Prostate gland (tissue), 2 donors: ENCODE results near the gene GLIS1.

ENCODE experiments used
- POLR2AphosphoS5 ChIP-seq: sonication (generic); formaldehyde crosslinking; IDR thresholded peaks from one replicate; pipeline ENCODE4 v1.6.1; 2017; ENCODE audit warnings: antibody characterized with exemption
- TF ChIP-seq, protein P1 (sequence below), 4 experiments: fragments of 200-600 bp in 2 of 4; fragments of 450-650 bp in 2 of 4; sonication (generic) in 2 of 4; IDR thresholded peaks; 1 replicate in 3 of 4; 2 replicates in 1 of 4; pipeline ENCODE4 v1.5.1; 2016 to 2019; ENCODE audit warnings: antibody characterized with exemption in 4 of 4, mild to moderate bottlenecking in 2 of 4, moderate library complexity in 2 of 4

- TF ChIP-seq, protein P1, sequence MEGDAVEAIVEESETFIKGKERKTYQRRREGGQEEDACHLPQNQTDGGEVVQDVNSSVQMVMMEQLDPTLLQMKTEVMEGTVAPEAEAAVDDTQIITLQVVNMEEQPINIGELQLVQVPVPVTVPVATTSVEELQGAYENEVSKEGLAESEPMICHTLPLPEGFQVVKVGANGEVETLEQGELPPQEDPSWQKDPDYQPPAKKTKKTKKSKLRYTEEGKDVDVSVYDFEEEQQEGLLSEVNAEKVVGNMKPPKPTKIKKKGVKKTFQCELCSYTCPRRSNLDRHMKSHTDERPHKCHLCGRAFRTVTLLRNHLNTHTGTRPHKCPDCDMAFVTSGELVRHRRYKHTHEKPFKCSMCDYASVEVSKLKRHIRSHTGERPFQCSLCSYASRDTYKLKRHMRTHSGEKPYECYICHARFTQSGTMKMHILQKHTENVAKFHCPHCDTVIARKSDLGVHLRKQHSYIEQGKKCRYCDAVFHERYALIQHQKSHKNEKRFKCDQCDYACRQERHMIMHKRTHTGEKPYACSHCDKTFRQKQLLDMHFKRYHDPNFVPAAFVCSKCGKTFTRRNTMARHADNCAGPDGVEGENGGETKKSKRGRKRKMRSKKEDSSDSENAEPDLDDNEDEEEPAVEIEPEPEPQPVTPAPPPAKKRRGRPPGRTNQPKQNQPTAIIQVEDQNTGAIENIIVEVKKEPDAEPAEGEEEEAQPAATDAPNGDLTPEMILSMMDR (IDR thresholded peaks at IDR 0.05) = peak in 3 of 4 experiments; percentile 50 to 70 (median 65)
- TF ChIP-seq POLR2AphosphoS5 = no peak
Observed at GRCh38 chr1:53681977-53682685, 56.8 kb downstream of the GLIS1 start.
